PC-3 (cell line): ENCODE data around the gene NUDT8.
"Not testable (repeated sequence)": the region's sequence is repeated elsewhere in the genome, so short reads cannot be mapped to it uniquely, and the experiment has no call there.

Source experiments
- CTCF ChIP-seq: fragments of 300-600 bp; sonication (generic); conservative IDR thresholded peaks from 2 replicates; pipeline ENCODE4 v1.5.1; 2017; ENCODE audit warnings: antibody characterized with exemption, low read depth, mild to moderate bottlenecking, low read length
- EZH2phosphoT487 ChIP-seq: fragments of 300-600 bp; sonication (generic); IDR thresholded peaks from 2 replicates; pipeline ENCODE4 v1.6.1; 2018; ENCODE audit warnings: mild to moderate bottlenecking, antibody characterized with exemption, low read length, borderline replicate concordance

- not testable (repeated sequence) for TF ChIP-seq CTCF, EZH2phosphoT487
Measured at GRCh38 chr11:67588899-67589415, 40.8 kb downstream of the NUDT8 start.
